NOMO-1 treated with DMSO at 0.1 percent for 48 hours (cell line): ENCODE measurements around the gene NRXN3.
"Not testable (repeated sequence)": the region's sequence is repeated elsewhere in the genome, so short reads cannot be mapped to it uniquely, and the experiment has no call there.

Source experiments
- DNase-seq: peaks from one replicate; lab custom pipeline; 2025; ENCODE audit not compliant: unreplicated experiment; lab: John Stamatoyannopoulos, UW

NRXN3 gene

GRCh38 chr14:78978896-78979295 lies 808.7 kb downstream of the NRXN3 start:
- DNase-seq, result no peak

- no peak for DNase-seq
Measured at GRCh38 chr14:78982551-78982950, 812.4 kb downstream of the NRXN3 start.

- no peak for DNase-seq
Measured at GRCh38 chr14:78983126-78983525, 813.0 kb downstream of the NRXN3 start.

GRCh38 chr14:78985668-78986381 lies 815.7 kb downstream of the NRXN3 start:
- no peak for DNase-seq

- no peak for DNase-seq
Measured at GRCh38 chr14:78986989-78987388, 816.8 kb downstream of the NRXN3 start.

GRCh38 chr14:78989221-78989620 lies 819.0 kb downstream of the NRXN3 start:
- DNase-seq, result no peak

- DNase-seq, result no peak
Measured at GRCh38 chr14:78992867-78993266, 822.7 kb downstream of the NRXN3 start.

- no peak for DNase-seq
Measured at GRCh38 chr14:78997811-78998210, 827.6 kb downstream of the NRXN3 start.

- DNase-seq, result no peak
Measured at GRCh38 chr14:79009286-79009685, 839.1 kb downstream of the NRXN3 start.

- DNase-seq, result no peak
Measured at GRCh38 chr14:79011091-79011919, 841.1 kb downstream of the NRXN3 start.

- DNase-seq, result no peak
Measured at GRCh38 chr14:79011920-79012204, 841.7 kb downstream of the NRXN3 start.

- DNase-seq, result no peak
Measured at GRCh38 chr14:79016828-79017505, 846.8 kb downstream of the NRXN3 start.

GRCh38 chr14:79017561-79017960 lies 847.4 kb downstream of the NRXN3 start:
- DNase-seq, result no peak

- no peak for DNase-seq
Measured at GRCh38 chr14:79018836-79019235, 848.7 kb downstream of the NRXN3 start.

- not testable (repeated sequence) for DNase-seq
Measured at GRCh38 chr14:79019898-79020297, 849.7 kb downstream of the NRXN3 start.

GRCh38 chr14:79021766-79022165 lies 851.6 kb downstream of the NRXN3 start:
- no peak for DNase-seq

- no peak for DNase-seq
Measured at GRCh38 chr14:79027138-79027537, 857.0 kb downstream of the NRXN3 start.

GRCh38 chr14:79028281-79028680 lies 858.1 kb downstream of the NRXN3 start:
- peak; percentile 90 for DNase-seq

GRCh38 chr14:79036441-79036840 lies 866.3 kb downstream of the NRXN3 start:
- peak; percentile 35 for DNase-seq

GRCh38 chr14:79037106-79037505 lies 866.9 kb downstream of the NRXN3 start:
- DNase-seq, result no peak

- DNase-seq, result no peak
Measured at GRCh38 chr14:79037593-79037992, 867.4 kb downstream of the NRXN3 start.

- DNase-seq, result no peak
Measured at GRCh38 chr14:79040790-79041189, 870.6 kb downstream of the NRXN3 start.
